ENCODE data around the gene BSG. TPM values are rescaled to one million over a fixed set of nuclear protein-coding genes. Genes with fewer than 3 reads are reported as not detected.

Gene BSG
- 98.2 TPM for total RNA-seq

DNA sequence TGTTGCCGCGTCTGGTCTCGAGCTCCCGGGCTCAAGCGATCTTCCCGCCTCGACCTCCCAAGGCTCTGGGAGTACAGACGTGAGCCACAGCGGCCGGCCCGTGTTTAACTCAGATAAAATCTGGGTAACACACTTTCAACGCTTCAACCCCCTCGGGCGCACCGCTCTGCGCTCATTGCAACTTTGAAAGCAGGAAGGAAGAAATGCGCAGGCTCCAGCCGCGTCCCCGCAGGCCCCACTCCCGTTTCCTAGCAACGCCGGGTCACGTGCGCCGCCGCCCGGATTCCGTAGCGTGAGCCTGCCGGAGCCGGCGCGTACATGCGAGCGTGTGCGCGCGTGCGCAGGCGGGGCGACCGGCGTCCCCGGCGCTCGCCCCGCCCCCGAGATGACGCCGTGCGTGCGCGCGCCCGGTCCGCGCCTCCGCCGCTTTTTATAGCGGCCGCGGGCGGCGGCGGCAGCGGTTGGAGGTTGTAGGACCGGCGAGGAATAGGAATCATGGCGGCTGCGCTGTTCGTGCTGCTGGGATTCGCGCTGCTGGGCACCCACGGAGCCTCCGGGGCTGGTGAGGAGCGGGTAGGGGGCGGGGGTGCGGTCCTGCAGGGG lies at the start of gene BSG:
TSS of gene BSG (plus strand) at position 457 of the 603 bp plus-strand sequence. CDS start at position 496, 39 bp downstream.
- DNase-seq (ENCODE audit: low spot score) (peak; percentile 98), ATAC-seq (peak; percentile 86)

DNA sequence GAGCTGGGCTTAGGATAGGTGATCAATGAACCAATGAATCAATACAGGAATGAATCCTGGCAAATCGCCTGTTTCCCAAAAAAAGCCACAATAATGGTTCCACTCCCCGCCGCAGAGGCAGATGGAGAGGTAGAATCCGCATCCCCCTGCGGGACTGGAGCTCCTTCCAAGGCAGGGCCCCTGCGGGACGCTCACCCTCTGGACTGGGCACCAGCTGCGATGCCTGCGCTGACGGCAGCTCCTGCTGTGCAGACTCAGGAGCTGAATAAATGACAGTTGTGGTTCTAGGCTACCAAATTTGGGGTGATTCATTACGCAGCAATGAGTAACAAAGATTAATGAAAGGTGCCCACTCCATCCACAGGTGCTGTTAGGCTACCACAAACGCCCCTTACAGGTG lies 49.7 kb upstream of the BSG start:
- DNase-seq (ENCODE audit: low spot score), result no peak
- ATAC-seq, result no peak

DNA sequence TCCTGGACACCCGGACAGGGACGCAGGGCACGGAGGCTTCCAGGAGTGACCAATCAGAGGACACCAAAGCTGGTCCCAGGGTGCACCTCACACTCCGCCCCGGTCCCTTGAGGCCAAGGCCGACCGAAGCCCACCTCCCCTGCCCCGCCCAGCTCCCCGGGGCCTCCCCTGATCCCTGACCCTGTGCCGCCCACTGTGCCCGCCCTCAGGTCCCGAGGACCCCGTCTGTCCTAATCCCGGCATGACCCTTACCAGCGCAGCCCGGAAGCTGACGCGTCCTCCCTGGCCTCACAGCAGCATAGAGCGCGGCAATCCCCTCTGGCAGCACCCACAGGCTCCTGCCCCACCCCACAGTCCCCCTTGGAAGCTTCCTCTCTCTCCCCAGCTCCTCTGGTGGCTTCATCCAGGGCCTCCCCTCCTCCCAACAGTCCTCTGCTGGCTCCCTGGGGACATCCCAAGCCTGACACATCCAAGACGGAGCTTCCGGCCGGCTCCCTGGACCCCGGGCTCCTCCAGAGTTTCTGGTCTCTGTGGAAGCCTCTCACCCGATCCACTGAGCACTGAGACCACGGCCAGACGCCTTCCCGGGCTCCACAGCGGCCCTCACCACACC lies 48.2 kb upstream of the BSG start:
- no peak for DNase-seq (ENCODE audit: low spot score)
- ATAC-seq, result peak; percentile 11

DNA sequence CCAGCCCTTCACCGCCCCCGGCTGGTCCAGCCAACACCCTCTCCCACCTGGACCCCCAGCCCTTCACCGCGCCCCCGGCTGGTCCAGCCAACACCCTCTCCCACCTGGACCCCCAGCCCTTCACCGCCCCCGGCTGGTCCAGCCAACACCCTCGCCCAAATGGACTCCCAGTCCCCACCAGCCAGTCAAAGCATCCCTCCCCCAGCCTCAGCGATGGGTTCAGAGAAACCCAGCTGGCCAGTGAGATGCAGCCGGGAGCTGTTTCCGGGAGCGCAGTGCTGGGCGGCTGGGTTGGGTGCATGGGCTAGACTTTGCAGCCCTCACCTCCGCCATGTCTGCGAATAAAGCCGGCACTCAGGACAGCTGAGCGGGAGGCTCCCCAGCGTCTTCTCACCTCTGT lies 47.4 kb upstream of the BSG start:
- DNase-seq (ENCODE audit: low spot score) (no peak), ATAC-seq (no peak)

DNA sequence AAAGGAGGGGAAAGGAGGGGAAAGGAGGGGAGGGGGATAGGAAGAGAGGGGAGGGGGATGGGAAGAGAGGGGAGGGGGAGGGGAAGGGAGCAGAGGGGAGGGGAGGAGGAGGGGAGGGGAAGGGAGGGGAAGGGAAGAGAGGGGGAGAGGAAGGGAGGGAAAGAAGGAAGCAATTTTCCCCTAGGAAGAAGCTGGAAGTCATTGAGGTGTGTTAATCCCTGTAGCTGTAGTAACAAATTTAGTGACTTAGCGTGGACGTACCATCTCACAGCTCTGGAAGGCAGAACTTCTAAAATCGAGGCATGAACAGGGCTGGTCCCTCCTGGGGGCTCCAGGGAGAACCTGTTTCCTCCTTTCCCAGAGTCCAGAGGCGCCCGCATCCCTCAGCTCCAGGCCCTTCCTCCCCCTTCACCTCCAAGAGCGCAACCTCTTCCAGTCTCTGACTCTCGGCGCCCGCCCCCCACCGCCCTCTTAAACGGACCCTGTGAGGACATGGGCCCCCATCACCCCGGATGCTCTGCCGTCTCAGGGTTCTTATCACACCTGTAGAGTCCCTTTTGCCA lies 46.5 kb upstream of the BSG start:
- ATAC-seq, result no peak
- no peak for DNase-seq (ENCODE audit: low spot score)

DNA sequence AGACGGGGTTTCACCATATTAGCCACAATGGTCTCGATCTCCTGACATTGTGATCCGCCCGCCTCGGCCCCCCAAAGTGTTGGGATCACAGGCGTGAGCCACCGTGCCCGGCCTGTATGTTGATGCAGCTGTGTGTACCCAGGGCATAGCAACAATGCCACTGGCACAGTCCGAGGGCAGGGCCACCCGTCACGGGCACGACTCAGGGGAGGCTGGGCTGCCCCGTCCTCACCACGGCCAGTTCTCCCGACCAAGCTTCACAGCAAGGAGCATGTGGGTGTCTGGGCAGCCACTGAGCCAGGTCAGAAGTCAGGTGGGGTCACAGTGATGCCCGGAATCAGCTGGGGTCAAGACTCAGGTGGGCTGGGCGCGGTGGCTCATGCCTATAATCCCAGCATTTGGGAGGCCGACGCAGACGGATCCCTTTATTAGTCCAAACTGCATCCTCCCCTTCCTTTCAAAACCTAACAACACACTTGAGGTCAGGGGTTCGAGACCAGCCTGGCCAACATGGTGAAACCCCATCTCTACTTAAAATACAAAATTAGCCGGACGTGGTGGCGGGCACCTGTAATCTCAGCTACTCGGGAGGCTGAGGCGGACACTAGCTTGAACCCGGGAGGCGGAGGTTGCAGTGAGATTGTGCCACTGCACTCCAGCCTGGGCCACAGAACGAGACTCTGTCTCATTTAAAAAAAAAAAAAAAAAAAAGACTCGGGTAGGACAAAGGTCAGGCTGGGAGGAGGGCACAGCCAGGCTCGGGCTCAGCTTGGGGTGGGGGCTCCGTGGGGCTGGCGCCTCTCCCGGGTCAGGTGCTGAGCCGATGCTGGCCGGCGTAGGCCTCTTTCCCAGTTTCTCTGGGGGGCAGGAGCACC lies 42.0 kb upstream of the BSG start:
- ATAC-seq, result peak; percentile 34
- DNase-seq (ENCODE audit: low spot score), result no peak

DNA sequence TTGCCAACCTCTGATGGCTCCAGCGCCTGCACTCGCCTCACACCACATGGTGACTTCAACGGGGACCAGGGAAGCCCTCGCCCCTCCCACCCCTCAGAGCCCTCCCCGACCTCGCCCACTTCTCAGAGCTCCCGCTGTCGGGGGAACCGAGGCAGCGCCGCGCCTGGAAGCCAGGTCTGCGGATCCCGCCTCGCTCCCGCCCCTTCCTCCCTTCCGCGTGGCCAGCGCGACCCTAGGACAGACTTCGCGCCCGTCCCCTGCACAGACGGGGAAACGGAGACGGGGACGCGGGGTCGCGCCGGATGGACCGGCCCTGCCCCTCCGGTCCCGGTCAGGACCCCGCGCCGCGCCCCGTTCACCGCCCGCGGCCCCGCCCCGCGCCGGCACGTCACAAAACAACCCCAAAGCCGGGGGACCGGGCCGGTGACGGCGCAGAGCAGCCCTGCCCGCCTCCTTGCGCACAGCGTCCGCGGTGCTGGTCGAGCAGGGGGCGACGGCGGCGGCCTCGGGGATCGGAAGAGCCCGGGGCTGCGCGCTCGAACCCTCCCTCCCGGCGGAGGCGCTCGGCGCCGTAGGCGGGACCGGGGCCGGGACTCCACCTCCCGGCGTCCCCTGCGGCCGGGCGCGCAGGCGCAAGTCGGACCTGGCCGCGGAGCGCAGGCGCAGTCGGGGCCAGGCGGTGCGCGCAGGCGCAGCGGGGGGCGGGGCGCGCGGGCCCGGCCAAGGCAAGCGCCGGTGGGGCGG lies 41.2 kb upstream of the BSG start:
- peak; percentile 63 for ATAC-seq
- DNase-seq (ENCODE audit: low spot score), result peak; percentile 91

DNA sequence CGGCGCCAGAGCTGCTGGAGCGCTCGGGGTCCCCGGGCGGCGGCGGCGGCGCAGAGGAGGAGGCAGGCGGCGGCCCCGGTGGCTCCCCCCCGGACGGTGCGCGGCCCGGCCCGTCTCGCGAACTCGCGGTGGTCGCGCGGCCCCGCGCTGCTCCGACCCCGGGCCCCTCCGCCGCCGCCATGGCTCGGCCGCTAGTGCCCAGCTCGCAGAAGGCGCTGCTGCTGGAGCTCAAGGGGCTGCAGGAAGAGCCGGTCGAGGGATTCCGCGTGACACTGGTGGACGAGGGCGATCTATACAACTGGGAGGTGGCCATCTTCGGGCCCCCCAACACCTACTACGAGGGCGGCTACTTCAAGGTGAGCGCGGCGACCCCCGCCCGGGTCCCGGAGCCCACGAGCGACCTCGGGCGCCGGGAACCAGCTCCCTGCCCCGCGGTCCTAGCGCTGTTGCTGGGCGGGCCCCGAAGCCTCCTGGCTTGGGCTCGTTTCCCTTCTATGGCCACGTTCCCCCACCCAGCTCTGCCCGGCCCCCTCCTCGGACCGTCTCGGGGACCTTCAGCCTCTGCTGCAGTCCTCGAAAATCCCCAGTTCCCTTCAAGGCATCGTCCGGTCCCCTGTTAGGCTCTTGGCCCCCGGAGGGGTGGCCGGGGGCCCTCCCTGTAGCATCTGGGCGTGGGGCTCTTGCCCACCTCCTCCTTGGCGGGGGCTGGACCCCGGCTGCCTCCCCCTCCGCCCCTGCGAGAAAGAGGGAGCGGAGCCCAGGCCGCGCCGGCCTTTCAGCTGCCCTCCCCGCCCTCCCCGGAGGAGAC lies 40.4 kb upstream of the BSG start, which contains the start of gene CDC34:
TSS of gene CDC34 (plus strand) at position 8 of the 808 bp plus-strand sequence. CDS start at position 180, 172 bp downstream.
- no peak for DNase-seq (ENCODE audit: low spot score)
- ATAC-seq, result no peak

DNA sequence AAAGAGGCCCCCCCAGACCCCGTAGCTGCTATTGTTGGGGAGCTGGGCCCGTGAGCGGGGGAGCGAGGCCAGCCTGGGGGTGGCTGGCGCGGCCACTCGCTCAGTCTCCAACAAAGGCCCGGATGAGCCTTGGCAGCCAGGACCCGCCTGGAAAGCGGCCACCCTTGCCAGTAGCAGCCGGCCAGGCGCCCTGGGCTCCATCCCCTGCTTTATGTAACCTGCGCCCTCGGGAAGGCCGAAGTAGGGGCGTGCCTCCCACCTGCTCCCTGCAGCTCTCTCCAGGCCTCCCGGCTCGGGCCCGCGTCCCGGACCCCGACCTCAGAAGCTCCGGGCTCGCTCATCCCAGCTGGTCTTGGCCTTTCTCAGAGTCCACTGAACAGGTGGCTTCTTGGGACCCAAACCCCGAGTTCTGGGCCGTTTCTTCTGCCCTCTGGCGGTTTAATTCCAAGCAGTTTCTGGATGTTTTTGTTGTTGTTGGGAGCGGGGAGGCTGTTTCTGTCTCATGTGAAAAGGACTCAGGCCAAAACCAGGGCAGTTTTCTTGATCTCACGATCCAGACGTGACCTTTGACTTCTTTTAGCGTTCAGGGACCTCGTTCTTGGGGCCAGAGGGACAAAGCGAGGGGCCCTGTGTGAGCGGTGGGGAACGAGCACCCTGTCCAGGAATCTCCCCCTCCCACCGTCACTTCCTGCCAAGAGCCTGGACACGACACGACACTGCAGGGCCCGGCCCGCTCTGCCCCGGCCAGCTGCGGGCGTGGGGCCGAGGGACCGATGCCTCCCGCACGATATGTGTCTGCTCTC lies 39.6 kb upstream of the BSG start:
- peak; percentile 52 for ATAC-seq
- DNase-seq (ENCODE audit: low spot score), result peak; percentile 92

DNA sequence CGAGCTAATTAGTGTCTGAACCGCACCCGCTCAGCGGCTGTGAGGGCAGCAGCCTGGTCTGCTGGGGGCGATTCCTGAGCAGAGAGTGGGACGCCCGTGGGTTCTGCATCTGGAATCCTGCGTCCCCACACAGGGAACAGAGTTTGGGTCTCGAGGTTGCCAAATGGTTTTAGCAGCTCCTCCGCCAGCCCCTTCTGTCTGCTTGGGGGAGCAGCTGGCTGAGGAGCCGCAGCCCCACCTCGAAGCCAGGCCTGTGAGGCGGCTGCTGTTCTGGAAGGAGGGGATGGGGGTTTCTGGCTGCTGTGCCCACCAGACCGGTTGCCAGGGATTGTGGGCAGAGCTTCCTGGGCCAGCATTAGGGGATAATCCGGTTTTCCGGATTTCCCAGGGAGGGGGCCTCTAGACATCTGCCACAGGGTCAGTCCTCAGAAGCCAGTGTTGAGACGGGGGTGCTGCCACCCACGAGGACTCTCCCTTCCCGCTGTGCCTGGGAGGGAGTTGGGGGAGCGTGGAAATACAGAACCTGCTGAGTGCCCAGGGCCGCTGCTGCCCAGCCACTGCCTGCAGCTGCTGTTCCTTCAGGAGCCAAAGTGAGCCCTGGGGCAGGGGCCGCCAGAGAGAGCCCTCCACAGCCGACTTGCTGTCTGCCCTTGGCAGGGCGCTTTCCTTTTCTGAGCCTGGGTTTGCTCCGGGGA lies 38.9 kb upstream of the BSG start:
- no peak for DNase-seq (ENCODE audit: low spot score)
- ATAC-seq, result no peak

DNA sequence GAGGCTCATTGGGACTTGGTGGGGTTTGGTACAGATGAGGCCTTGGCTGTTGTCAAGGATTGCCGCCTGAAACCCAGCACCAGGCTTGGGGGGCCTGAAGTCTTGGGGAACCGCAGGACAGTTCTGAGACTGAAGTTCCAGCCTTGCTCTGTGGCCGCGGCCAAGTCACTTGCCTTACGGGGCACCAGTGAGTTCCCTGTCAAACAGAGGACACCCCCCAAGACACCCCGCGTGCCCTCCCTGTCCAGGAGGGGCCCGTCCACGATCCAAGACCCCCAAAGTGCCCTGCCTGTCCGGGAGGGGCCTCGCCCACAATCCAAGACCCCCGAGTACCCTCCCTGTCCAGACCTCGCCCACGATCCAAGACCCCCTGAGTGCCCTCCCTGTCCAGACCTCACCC lies 38.3 kb upstream of the BSG start:
- no peak for ATAC-seq
- DNase-seq (ENCODE audit: low spot score), result no peak

DNA sequence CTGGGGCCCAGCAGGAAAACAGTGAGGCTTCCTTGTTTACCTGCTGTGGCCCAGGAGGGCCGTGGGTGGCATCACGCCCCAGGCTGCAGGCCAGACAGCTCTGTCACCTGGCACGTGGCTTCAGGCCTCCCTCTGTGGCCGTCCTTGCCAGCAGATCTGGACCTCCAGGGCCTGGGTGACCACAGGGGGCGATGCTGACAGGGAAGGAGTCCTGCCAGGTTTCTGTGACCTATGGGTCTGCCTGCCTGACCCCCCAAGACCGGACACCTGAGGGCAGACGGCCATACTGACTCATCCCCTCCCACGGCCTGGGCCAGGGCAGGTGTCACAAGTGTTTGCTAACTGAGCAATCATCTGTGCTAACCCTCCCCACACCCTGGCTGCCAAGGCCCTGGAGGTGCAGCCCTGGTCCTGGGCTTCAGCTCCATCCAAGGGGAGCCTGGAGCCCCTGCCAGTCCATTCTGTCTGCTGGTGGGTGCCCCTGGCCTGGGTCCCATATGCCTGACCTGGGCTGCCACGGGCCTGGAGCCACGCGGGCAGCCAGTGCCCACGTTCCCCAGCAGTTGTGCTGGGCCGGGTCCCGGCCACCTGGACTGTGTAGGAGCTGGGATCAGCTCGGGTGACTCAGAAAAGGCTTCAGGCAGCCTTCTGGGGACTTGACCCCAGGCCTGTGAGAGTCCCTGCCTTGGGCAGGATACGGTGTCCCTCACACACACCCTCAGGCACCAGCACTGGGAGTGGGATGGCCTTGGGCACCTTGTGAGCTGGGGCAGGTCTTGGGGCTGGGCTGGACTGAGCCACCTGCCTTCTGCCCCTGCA lies 37.2 kb upstream of the BSG start:
- ATAC-seq, result peak; percentile 62
- peak; percentile 96 for DNase-seq (ENCODE audit: low spot score)

DNA sequence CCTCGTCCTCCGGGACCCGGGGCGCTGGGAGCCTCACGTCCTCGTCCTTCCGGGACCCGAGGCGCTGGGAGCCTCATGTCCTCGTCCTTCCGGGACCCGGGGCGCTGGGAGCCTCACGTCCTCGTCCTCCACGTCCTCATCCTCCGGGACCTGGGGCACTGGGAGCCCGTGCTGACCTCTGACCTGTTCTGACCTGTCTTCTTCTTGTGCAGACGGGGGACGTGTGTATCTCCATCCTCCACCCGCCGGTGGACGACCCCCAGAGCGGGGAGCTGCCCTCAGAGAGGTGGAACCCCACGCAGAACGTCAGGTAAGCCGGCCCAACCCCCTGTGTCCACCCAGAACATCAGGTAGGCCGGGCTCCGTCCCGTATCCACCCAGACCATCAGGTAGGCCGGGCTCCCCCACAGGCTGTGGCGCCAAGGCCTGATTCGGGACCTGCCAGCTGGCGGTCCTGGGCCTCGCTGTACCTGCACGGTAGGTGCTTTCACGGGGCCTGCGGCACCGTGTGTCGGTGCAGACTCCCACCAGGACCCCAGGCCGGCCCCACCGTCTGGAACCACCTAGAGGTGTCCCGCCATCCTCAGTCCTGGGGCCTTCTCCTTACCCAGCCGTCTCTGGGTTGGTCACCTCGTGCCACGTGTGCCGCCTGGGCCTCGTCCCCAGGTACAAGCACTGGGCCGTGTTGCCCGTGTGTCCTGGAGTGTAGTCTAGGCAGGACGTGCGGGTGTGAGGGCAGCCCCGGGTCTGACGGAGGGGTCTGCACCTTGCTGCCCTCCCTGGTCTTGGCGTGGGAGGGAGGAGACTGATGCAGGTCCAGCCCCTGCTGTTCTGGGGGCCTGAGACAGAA lies 36.1 kb upstream of the BSG start:
- ATAC-seq, result no peak
- DNase-seq (ENCODE audit: low spot score), result no peak

DNA sequence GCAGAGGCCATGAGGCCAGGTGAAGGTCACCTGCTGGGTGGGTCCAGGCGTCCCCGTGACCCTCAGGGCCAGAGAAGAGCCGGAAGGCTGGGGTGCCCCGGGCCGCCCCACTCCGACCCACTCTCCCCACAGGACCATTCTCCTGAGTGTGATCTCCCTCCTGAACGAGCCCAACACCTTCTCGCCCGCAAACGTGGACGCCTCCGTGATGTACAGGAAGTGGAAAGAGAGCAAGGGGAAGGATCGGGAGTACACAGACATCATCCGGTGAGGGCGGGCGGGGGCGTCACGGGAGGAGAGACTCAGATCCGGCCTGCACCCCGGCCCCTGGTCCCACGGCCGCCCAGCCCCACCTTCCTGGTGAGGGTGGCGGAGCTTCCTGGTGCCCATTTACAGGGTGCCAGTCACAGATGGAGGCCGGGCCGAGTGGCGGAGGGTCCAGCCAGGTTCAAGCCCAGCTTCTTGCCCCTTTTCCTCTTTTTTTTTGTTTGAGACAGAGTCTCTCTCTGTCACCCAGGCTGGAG lies 35.5 kb upstream of the BSG start:
- ATAC-seq (no peak), DNase-seq (ENCODE audit: low spot score) (no peak)

DNA sequence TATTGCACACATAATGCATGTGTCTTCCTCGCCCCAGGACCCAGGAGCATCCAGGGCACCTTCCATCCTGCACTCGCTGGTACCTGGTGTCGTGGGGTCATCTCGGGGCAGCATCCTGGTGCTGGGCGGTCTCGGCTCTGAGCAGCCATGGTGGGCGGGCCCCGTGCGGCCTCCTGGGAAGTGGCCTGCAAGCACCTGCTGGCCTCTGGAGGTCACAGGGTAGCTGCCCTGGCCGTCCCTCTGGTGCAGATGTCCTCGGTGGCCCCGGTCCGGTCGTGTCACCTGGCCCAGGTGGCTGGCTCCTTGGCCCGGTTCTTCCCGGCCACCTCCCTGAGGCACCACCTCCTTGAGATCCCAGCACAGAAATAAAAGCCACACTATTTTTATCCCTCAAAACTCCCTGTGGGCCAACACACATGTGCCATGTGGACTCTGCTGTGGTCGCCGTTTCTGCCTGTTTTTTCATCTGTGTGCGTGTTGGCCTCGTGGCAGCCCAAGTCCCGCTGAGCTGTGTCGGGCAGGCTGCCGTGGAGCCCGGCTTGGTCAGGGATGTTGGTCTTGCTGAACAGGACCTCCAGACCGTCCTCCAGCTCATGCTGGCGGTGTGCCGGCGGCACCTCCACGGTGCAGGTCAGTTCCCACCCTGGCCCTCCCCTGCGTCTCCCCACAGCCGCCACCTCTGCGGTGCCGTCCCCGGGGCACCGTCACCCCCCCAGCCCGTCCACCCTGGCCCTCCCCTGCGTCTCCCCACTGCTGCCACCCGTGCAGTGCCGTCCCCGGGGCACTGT lies 33.6 kb upstream of the BSG start:
- DNase-seq (ENCODE audit: low spot score) (no peak), ATAC-seq (no peak)
